HG03175 (cell line): ENCODE results near the gene ADSS2.
A peak's percentile ranks its signal among the peaks of the same experiment; 100 is the strongest.
"Not testable (repeated sequence)": the region's sequence is repeated elsewhere in the genome, so short reads cannot be mapped to it uniquely, and the experiment has no call there.

ENCODE experiments used
- ATAC-seq: cut with Tn5 transposase; IDR thresholded peaks from one replicate; pipeline ENCODE4 v1.9.1; 2021; ENCODE audit warnings: mild to moderate bottlenecking, moderate library complexity; ENCODE audit not compliant: unreplicated experiment

The ADSS2 gene

DNA sequence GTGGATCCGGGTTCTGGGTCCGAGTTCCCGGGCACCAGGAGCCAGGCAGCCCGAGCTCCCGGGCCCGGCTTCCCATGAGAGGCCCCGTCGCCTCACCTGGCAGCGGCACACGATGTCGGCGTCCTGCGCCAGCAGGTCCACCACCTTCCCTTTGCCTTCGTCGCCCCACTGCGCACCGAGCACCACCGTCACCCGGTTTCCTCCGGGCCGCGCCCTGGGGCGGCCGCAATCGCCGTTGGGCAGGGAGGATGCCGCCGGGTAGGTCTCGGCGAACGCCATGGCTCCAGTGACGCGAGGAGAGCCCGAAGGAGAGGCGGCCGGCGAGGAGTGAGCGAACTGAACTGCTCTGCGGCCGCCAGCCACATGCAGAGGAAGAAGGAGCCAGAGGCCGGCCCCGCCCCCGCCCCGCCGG is at the start of gene ADSS2:
Gene ADSS2 (minus strand): TSS at position 371 of the 412 bp plus-strand sequence. CDS start 92 bp downstream, at position 279.
- no peak for ATAC-seq

DNA sequence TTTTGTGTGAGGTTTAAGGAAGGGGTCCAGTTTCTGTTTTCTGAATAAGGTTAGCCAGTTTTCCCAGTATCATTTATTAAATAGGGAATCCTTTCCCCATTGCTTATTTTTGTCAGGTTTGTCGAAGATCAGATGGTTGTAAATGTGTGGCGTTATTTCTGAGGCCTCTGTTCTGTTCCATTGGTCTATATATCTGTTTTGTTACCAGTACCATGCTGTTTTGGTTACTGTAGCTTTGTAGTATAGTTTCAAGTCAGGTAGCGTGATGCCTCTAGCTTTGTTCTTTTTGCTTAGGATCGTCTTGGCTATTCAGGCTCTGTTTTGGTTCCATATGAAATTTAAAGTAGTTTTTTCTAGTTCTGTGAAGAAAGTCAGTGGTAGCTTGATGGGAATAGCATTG is 48.8 kb upstream of the ADSS2 start:
- not testable (repeated sequence) for ATAC-seq

DNA sequence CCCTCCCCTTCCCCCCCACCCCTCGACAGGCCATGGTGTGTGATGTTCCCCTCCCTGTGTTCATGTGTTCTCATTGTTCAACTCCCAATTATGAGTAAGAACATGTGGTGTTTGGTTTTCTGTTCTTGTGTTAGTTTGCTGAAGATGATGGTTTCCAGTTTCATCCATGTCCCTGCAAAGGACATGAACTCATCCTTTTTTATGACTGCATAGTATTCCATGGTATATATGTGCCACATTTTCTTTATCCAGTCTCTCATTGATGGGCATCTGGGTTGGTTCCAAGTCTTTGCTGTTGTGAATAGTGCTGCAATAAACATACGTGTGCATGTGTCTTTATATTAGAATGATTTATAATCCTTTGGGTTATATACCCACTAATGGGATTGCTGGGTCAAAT is 47.8 kb upstream of the ADSS2 start:
- not testable (repeated sequence) for ATAC-seq

DNA sequence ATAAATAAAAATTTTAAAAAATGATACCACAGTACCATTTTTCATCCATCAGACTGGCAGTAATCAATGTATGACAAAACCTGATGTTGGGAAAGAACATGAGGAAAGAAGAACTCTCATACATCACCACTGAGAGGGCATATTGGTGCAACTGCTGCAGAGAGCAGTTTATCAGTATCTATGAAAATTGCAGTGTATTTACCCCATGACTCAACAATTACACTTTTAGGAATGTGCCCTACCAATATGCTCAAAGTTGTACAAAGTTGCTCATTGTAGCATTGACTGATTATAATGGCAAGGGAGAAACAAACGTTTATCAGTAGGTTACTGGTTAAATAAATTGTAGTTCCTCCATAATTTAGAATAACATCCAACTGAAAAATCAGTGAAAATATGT is 46.1 kb upstream of the ADSS2 start:
- ATAC-seq: no peak

- ATAC-seq: no peak
These were observed 44.5 kb upstream of the ADSS2 start for GRCh38 chr1:244496186-244496585.

GRCh38 chr1:244494653-244495052 is 42.9 kb upstream of the ADSS2 start:
- ATAC-seq: no peak

DNA sequence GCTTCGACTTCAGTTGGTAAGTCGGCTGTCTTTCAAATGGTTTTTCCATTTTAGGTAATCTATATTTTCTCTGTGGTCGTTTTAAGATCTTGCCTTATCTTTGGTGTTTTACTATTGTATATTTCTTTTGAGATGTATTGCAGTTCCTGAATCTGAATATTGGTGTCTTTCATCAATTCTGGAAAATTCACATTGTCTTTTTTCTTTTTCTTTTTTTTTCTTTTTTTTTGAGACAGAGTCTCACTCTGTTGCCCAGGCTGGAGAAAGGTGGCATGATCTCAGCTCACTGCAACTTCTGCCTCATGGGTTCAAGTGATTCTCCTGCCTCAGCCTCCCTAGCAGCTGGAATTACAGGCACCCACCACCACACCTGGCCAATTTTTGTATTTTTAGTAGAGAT is 33.3 kb upstream of the ADSS2 start:
- ATAC-seq: not testable (repeated sequence)

DNA sequence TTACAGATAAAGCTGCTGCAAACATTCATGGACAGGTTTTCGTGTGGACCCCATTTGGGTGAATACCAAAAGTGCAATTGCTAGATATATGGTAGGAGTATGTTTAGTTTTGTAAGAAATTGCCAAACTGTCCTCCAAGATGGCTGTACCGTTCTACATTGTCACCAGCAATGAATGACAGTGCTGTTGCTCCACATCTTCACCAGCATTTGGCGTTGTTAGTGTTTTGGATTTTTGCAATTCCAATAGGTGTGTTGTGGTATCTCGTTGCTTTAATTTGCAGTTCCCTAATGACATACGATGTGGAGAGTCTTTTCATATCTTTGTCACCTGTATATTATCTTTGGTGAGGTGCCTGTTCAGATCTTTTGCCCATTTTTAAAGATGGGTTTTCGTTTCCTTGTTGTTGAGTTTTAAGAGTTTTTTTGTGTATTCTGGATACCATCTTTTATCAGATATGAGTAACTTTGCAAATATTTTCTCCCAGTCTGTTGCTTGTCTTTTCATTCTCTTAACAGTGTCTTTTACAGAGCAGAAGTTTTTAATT is 21.4 kb upstream of the ADSS2 start:
- no peak for ATAC-seq

- no peak for ATAC-seq
These were observed 15.0 kb upstream of the ADSS2 start for GRCh38 chr1:244466724-244467123.

DNA sequence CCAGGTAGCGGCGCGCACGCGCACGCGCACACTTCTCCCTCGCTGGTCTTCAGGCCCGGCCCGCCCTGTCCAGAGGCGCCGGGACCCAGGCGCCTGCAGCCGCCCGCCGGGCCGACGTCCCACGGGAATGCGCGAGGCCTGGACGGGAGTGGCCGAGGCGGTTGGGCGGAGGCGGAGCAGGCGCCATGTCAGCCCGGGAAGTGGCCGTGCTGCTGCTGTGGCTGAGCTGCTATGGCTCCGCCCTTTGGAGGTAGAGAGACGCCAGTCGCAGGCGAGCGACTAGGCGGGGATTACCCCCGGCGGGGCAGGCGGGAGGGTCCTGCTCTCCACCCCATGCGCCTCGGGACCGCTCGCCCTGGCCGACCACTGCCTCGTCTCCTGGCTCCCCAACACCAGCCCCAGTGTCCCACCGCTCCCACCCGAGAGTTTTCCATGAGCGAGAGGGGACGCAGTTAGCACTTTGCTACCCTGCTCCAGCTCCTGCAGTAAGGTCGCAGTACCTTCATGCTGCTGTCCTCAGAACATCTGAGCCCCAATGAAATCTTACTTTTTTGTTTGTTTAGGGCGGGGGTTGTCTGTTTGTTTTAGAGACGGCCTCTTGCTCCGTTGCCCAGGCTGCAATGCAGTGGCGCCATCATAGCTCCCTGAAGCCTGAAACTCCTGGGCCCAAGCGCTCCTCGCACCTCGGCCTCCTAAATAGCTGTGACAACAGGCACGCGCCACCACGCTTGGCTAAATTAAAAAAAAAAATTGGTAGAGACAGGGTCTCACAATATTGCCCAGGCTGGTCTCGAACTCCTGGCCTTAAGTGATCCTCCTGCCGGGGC is 9.7 kb upstream of the ADSS2 start, which contains the start of gene CATSPERE:
Gene CATSPERE (plus strand): TSS at position 29 of the 827 bp plus-strand sequence. CDS start 157 bp downstream, at position 186.
- ATAC-seq: peak; percentile 98

DNA sequence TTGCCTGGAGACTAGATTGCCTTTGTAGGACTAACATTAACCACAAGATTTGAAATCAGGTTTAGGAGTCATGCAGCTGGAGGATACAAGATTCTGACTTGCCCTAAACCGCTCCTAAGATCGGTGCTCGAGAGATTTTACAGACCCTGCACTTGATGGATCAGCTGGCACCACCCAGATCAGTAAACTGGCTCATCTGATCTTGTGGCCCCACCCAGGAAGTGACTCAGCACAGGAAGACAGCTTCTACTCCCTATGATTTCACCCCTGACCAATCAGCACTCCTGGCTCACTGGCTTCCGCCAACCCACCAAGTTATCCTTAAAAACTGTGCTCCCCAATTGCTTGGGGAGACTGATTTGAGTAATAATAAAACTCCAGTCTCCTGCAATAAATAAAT is 8.5 kb upstream of the ADSS2 start:
- ATAC-seq: no peak

DNA sequence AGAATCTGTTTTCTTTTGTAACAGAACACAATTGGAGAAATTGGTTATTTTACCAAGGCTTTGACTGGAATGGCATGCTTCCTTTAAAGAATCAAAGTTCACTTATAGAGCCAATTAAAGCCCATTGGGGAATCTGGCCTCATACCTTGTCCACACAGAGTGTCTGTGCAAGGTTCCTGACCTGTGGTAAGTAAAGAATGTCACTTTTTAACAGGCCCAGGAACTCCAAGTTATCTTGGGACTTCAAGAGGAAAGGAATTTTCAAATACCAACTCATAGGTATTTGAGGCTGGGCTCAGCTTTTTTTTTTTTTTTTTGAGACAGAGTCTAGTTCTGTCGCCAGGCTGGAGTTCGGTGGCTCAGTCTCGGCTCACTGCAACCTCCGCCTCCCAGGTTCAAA is 7.1 kb upstream of the ADSS2 start:
- ATAC-seq: no peak

DNA sequence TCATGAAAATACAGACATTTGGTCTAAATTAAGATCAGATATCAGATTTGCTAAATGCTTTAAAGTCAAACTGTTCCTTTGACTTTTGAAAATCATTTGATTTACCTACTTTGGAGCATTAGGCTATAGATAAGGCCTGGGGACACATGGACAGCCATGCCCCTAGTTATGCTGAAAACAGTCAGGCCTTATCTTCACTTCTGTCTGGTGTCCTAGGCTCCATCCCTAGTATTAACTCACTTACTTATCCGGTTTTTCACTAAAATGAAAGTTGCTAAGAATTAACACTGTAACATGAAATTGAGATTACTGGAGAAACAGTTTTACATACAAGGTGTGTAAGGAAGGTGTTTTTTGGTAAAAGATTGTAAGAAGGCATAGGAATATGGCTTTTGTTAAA is 4.9 kb upstream of the ADSS2 start:
- ATAC-seq: no peak

- no peak for ATAC-seq
These were observed 2.7 kb upstream of the ADSS2 start for GRCh38 chr1:244454412-244454811.

GRCh38 chr1:244451951-244452795 is 464 bp upstream of the ADSS2 start:
- peak; percentile 93 for ATAC-seq

- peak; percentile 13 for ATAC-seq
These were observed 841 bp downstream of the ADSS2 start for GRCh38 chr1:244450597-244451538.

DNA sequence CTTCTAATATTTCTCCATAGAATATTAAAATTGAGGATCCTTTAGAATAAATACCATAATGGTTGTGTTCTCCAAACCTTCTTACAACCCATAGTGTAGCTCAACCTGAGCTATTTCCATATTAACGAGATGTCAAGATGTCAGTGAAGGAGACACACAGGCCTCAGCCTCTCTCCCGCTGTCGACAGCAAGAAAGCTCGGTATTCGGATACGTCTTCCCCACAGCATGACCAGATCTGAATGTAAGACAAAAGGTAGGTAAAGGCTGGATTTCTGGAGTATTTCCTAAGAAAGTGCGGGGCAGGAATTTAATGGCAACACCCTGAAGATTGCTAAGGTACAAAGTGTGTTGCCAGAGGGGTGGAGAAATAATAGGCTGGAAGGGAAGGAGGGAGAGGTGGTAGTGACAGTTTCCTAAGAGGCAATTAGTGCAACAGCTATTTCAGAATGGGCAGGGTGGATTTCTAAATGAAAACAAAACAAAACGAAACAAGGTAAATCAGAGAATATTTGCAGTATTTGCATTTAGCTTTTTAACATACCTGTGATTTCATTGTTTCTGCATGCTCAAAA is 1.7 kb downstream of the ADSS2 start:
- ATAC-seq: no peak

DNA sequence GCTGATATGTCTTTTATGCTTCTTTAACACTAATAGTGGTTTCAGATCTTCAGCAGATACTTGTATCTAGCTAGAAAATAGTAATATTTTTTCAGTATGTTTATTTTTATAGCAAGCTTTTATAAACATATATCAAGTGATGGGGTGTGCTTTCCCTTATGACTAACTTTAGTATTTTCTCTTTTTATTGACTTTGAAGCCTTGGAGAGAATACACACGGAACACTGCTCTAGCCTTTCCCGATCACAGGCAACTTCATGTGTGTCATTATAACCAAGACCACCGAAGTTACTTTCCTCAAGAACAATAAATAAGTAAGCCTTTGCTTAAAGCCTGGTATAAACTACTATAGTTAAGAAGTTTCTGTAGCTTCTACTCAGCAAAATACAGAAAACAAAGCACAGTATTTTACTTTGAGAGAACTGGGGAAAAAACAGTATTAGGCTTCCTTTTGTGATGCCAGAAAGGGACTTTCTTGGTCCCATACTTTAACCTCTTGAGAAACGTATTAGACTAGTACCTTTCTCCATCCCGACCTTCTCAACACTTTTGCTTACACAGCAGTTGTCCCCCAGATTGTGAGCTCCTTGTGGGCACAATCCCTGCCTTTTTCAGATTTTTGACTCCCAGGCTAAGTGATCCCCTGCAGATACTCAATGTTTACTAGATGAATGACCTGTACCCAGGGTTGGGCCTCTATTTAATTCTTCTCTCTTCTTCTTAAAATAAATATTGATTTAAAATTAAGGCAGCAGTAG is 3.3 kb downstream of the ADSS2 start:
- ATAC-seq: no peak

GRCh38 chr1:244447552-244447951 is 4.2 kb downstream of the ADSS2 start:
- ATAC-seq: no peak
